ENCODE data around the gene STRN. TPM values are rescaled to one million over a fixed set of nuclear protein-coding genes. Genes with fewer than 3 reads are reported as not detected.
A peak's percentile ranks its signal among the peaks of the same experiment; 100 is the strongest.

The STRN gene
- total RNA-seq, 2 donors from 2014 or later, result 44.0 to 50.6 TPM

DNA sequence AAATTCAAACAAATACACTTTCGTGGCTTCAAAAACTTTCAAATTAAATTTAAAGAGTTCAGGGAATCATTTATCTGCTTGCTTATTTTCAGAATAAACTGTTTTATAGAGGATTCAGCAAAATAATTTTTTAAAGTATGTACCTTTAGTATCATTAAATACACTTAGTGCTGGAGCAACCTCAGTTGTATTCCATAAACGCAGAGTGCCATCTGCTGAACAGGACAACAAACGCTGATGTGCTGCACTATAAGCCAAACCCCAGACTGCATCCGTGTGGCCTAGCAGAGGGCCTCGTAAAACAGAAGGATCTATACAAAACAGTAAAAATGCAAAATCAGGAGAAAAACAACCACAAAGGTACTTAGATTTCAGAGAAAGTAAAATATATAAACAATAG, 108.6 kb downstream of the STRN start:
- H3K27me3 Mint-ChIP-seq (ENCODE audit: insufficient read depth), result no peaks in the 10 kb centered on the region
- Histone ChIP-seq H3K27ac (ENCODE audit: low read depth, low read length) (no peak overlapping the region), H3K9ac (ENCODE audit: extremely low read depth, low read length, poor library complexity, severe bottlenecking) (no peak overlapping the region), H3K27me3 (ENCODE audit: control insufficient read depth, insufficient read depth, low read length, poor library complexity, severe bottlenecking) (no peaks in the 10 kb centered on the region), H3K4me1 (ENCODE audit: control insufficient read depth, insufficient read depth, low read length) (no peaks in the 10 kb centered on the region), H3K4me3 (ENCODE audit: low read length) (no peak overlapping the region), H3K9me3 (ENCODE audit: control insufficient read depth, low read length) (no peaks in the 10 kb centered on the region), H3K36me3 (ENCODE audit: control insufficient read depth, insufficient read depth, low read length) (peaks cover 68% of the 10 kb centered on the region)
- H3K4me1 Mint-ChIP-seq, result peaks cover 15% of the 10 kb centered on the region
- H3K4me3 Mint-ChIP-seq, result no peak overlapping the region
- H3K36me3 Mint-ChIP-seq (ENCODE audit: low read depth), result peaks cover 41% of the 10 kb centered on the region
- H3K9me3 Mint-ChIP-seq, result no peaks in the 10 kb centered on the region
- DNase-seq, result no peak
- 91 to 100% methylated on average over 2 to 5 of the region's 5 CpGs for WGBS, 2 experiments (ENCODE audit: insufficient coverage in 1 of 2, insufficient read length in 1 of 2)
- TF ChIP-seq, protein P1, sequence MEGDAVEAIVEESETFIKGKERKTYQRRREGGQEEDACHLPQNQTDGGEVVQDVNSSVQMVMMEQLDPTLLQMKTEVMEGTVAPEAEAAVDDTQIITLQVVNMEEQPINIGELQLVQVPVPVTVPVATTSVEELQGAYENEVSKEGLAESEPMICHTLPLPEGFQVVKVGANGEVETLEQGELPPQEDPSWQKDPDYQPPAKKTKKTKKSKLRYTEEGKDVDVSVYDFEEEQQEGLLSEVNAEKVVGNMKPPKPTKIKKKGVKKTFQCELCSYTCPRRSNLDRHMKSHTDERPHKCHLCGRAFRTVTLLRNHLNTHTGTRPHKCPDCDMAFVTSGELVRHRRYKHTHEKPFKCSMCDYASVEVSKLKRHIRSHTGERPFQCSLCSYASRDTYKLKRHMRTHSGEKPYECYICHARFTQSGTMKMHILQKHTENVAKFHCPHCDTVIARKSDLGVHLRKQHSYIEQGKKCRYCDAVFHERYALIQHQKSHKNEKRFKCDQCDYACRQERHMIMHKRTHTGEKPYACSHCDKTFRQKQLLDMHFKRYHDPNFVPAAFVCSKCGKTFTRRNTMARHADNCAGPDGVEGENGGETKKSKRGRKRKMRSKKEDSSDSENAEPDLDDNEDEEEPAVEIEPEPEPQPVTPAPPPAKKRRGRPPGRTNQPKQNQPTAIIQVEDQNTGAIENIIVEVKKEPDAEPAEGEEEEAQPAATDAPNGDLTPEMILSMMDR (conservative IDR thresholded peaks at IDR 0.05), result no peak
- H3K27ac Mint-ChIP-seq, result no peak overlapping the region

DNA sequence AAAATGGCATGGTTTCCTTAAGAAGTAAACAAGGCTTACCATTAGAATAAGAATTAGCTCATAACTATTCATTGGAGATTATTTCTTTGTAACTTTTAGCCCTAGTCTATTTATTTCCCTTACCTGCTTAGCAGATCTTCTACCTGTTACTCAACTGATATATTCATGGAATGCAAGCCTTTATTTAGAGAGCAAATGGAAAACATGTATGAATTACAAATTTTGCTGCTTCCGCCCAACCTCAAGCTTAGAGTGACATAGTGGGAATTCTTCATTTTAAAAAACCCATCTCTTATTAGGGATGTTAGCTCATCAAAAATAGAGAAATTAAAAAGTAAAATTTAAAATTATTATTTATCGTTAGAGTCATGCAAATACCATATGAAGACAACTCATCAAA, 110.9 kb downstream of the STRN start:
- H3K9ac ChIP-seq (ENCODE audit: extremely low read depth, low read length, poor library complexity, severe bottlenecking), result no peak overlapping the region
- H3K36me3 ChIP-seq (ENCODE audit: control insufficient read depth, insufficient read depth, low read length), result peaks cover 55% of the 10 kb centered on the region
- Mint-ChIP-seq H3K4me1 (peaks cover 24% of the 10 kb centered on the region), H3K9me3 (no peaks in the 10 kb centered on the region), H3K36me3 (ENCODE audit: low read depth) (peaks cover 42% of the 10 kb centered on the region), H3K4me3 (no peak overlapping the region), H3K27ac (no peak overlapping the region), H3K27me3 (ENCODE audit: insufficient read depth) (no peaks in the 10 kb centered on the region)
- no peaks in the 10 kb centered on the region for H3K27me3 ChIP-seq (ENCODE audit: control insufficient read depth, insufficient read depth, low read length, poor library complexity, severe bottlenecking)
- H3K4me3 ChIP-seq (ENCODE audit: low read length), result no peak overlapping the region
- DNase-seq, result no peak
- TF ChIP-seq, protein P1 (conservative IDR thresholded peaks at IDR 0.05), result no peak
- 100% methylated on average over 2 of the region's 2 CpGs; no CpG with 5 or more reads in 1 of the 2 experiments for WGBS, 2 experiments (ENCODE audit: insufficient coverage in 1 of 2, insufficient read length in 1 of 2)
- no peak overlapping the region for H3K27ac ChIP-seq (ENCODE audit: low read depth, low read length)
- H3K9me3 ChIP-seq (ENCODE audit: control insufficient read depth, low read length), result peaks cover 7% of the 10 kb centered on the region
- peaks cover 3% of the 10 kb centered on the region for H3K4me1 ChIP-seq (ENCODE audit: control insufficient read depth, insufficient read depth, low read length)

DNA sequence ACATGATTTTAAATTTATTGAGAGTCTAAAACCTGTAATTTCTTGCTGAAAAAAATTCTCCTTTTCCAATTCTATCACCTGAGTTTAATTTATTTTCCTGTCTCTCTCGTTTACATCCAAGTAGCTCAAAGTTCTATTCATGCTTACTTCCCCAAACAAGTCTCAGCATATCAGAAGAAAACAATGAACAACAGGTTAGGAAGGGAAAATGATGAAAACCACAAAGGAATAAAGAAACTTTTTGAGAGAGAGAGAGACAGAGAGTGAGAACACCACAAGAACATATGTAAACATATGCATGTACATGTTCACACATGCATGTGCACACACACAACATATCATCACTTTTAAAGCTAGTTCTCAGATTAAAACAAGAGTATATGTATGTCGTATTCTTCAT, 112.1 kb downstream of the STRN start:
- no peaks in the 10 kb centered on the region for H3K27me3 ChIP-seq (ENCODE audit: control insufficient read depth, insufficient read depth, low read length, poor library complexity, severe bottlenecking)
- Mint-ChIP-seq H3K4me1 (peaks cover 24% of the 10 kb centered on the region), H3K36me3 (ENCODE audit: low read depth) (peaks cover 51% of the 10 kb centered on the region), H3K4me3 (no peak overlapping the region), H3K27ac (peak overlapping the region; percentile 0), H3K27me3 (ENCODE audit: insufficient read depth) (no peaks in the 10 kb centered on the region), H3K9me3 (no peaks in the 10 kb centered on the region)
- no peak overlapping the region for H3K9ac ChIP-seq (ENCODE audit: extremely low read depth, low read length, poor library complexity, severe bottlenecking)
- no peak overlapping the region for H3K27ac ChIP-seq (ENCODE audit: low read depth, low read length)
- TF ChIP-seq, protein P1 (conservative IDR thresholded peaks at IDR 0.05), result no peak
- H3K36me3 ChIP-seq (ENCODE audit: control insufficient read depth, insufficient read depth, low read length), result peaks cover 55% of the 10 kb centered on the region
- H3K4me1 ChIP-seq (ENCODE audit: control insufficient read depth, insufficient read depth, low read length), result peaks cover 3% of the 10 kb centered on the region
- DNase-seq, result no peak
- WGBS, 2 experiments (ENCODE audit: insufficient coverage in 1 of 2, insufficient read length in 1 of 2), result 88 to 100% methylated on average over 2 of the region's 2 CpGs
- H3K9me3 ChIP-seq (ENCODE audit: control insufficient read depth, low read length), result peaks cover 7% of the 10 kb centered on the region
- H3K4me3 ChIP-seq (ENCODE audit: low read length), result peak overlapping the region; percentile 11
